Activated CD4-positive, alpha-beta T cell treated with anti-CD3 and anti-CD28 coated beads for 36 hours (primary cell): ENCODE measurements around the gene PRKN. TPM values are rescaled to one million over a fixed set of nuclear protein-coding genes. Genes with fewer than 3 reads are reported as not detected.
"Not testable (repeated sequence)": the region's sequence is repeated elsewhere in the genome, so short reads cannot be mapped to it uniquely, and the experiment has no call there.

ENCODE experiments used
- ATAC-seq: fragments of 200-7000 bp; cut with Tn5 transposase; one replicate; pipeline ENCODE4 v1.10.0; 2021; ENCODE audit warnings: mild to moderate bottlenecking, moderate library complexity
- CTCF ChIA-PET: fragments of 350-600 bp; sonication (Branson Sonifier 250); formaldehyde crosslinking; loops from one replicate; lab custom pipeline; 2021; ENCODE audit warnings: antibody characterized with exemption; lab: Charles Lee
- POLR2A ChIA-PET: fragments of 350-600 bp; sonication (Branson Sonifier 250); formaldehyde crosslinking; loops from one replicate; lab custom pipeline; 2021; ENCODE audit warnings: antibody characterized with exemption, inconsistent platforms; lab: Charles Lee
- DNase-seq: peaks from one replicate; pipeline ENCODE4 v3.0.0-alpha.2; 2020
- H3K27ac Mint-ChIP-seq: one replicate; pipeline ENCODE4 v1.8.0; 2021; ENCODE audit warnings: mixed read lengths
- H3K27me3 Mint-ChIP-seq: one replicate; pipeline ENCODE4 v1.8.0; 2021; ENCODE audit warnings: mixed read lengths
- H3K36me3 Mint-ChIP-seq: one replicate; pipeline ENCODE4 v1.8.0; 2021; ENCODE audit warnings: low read depth, mixed read lengths
- H3K4me1 Mint-ChIP-seq: one replicate; pipeline ENCODE4 v1.8.0; 2021; ENCODE audit warnings: mixed read lengths
- H3K4me3 Mint-ChIP-seq: one replicate; pipeline ENCODE4 v1.8.0; 2021; ENCODE audit warnings: mild to moderate bottlenecking, moderate library complexity, mixed read lengths
- H3K9me3 Mint-ChIP-seq: one replicate; pipeline ENCODE4 v1.8.0; 2021; ENCODE audit warnings: low read depth, mixed read lengths
- intact Hi-C, 2 experiments: fragments of 100-400 bp; cut with DNase I in 1 of 2; cut with micrococcal nuclease in 1 of 2; formaldehyde crosslinking; loops; one replicate each; pipeline versions ENCODE4 v1.14.2 to v1.15.1; 2022 to 2024; cut with DNase I, micrococcal nuclease
- total RNA-seq, 2 experiments: library from RNA; stranded (reverse); gene quantifications; one replicate each; pipeline ENCODE4 v1.2.3, GENCODE V29; 2021

PRKN gene
- total RNA-seq, 2 experiments from 2014 or later = 0.56 to 0.87 TPM

DNA sequence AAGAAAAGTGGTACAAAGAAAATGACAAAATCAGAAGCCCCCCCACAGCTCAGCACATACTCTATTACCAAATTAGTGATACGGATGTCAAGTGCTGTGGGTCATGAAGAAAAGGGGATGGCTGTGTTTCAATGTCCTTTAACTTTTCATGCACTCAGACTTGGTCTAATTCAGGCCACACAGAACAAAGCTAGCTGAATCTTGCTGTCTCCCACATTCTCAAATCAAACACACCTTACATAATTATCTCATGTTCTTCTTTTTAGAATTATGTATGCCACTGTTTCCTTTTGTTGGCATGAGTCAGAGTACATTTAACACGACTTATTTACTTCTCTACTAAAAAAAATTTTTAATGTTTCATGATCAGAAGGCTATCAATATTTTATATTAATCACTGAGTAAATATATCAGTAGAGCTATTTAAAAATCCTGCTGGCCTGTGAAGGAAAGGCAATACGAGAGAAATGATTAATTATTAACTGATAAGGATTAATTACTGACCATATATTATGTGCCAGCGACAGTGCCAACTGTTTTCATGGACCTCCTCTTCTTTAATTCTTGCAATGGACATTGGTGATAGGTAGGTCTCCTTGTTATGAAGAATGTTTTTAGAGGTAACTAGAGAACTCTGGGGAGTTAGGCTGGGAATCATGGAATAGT, 857.2 kb downstream of the PRKN start:
- peaks cover 2% of the 10 kb centered on the region for H3K9me3 Mint-ChIP-seq
- no peak overlapping the region for H3K4me3 Mint-ChIP-seq
- no peaks in the 10 kb centered on the region for H3K4me1 Mint-ChIP-seq
- ChIA-PET POLR2A (interaction anchor here (0.6 kb wide), 1 partner anchor 12 kb away, joined by 4 read pairs; no protein-coding TSS in a partner anchor), CTCF (no interaction called here)
- intact Hi-C loops = no loop called here
- H3K36me3 Mint-ChIP-seq = no peaks in the 10 kb centered on the region
- H3K27me3 Mint-ChIP-seq = no peaks in the 10 kb centered on the region
- DNase-seq = no peak
- no peak overlapping the region for H3K27ac Mint-ChIP-seq
- no peak for ATAC-seq

DNA sequence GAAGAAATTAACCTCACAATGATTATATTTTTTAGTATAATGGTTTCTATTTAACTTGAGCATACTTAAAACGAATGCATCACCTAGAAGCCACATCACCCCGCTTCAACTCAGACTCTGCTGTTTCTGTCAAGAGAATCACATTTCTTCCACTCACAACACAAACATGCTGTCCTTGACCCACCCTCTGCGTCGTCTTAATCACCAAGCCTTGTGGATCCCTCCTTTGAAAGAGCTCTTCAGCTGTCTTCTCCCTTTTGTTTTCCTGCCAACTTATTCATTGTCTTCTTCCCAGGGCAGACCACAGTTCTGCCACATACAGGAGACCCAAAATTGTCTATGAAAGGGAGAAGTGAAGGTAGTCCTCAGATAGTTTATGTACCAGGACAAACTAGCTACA, 858.1 kb downstream of the PRKN start:
- intact Hi-C loops = no loop called here
- ATAC-seq = no peak
- no peak for DNase-seq
- Mint-ChIP-seq H3K27ac (no peak overlapping the region), H3K4me3 (no peak overlapping the region), H3K36me3 (no peaks in the 10 kb centered on the region), H3K27me3 (no peaks in the 10 kb centered on the region), H3K4me1 (no peaks in the 10 kb centered on the region), H3K9me3 (peaks cover 2% of the 10 kb centered on the region)
- POLR2A ChIA-PET = no interaction called here
- CTCF ChIA-PET = no interaction called here

DNA sequence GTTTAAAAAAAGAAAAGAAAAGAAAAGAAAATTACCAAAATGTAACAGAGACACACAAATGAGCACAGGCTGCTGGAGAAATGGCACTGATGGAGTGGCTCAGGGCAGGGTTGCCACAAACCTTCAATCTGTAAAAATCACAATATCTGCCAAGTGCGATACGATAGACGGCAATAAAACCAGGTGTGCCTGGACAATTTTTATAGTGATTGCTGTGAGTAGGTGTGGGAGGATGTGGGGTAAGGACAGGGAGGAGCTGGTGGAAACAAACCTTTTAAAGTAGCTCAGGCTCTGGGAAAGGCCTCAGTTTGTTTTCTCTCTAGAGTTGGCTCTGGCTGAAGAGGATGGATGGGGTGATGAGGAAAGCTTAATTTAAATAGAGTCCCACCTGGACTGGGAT, 861.0 kb downstream of the PRKN start:
- Mint-ChIP-seq H3K4me1 (no peaks in the 10 kb centered on the region), H3K4me3 (no peak overlapping the region), H3K27ac (no peak overlapping the region), H3K36me3 (no peaks in the 10 kb centered on the region), H3K27me3 (no peaks in the 10 kb centered on the region), H3K9me3 (peaks cover 5% of the 10 kb centered on the region)
- POLR2A ChIA-PET = no interaction called here
- ATAC-seq (no peak), DNase-seq (no peak)
- CTCF ChIA-PET = no interaction called here
- intact Hi-C loops = no loop called here

DNA sequence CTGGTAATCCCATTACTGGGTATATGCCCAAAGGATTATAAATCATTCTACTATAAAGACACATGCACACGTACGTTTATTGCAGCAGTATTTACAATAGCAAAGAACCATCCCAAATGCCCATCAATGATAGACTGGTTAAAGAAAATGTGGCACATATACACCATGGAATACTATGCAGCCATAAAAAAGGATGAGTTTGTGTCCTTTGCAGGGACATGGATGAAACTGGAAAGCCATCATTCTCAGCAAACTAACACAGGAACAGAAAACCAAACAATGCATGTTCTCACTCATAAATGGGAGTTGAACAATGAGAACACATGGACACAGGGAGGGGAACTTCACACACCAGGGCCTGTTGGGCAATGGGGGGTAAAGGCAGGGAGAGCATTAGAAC, 866.5 kb downstream of the PRKN start:
- H3K36me3 Mint-ChIP-seq, H3K9me3 Mint-ChIP-seq, CTCF ChIA-PET, DNase-seq, H3K27me3 Mint-ChIP-seq, ATAC-seq, H3K4me1 Mint-ChIP-seq, intact Hi-C loops, H3K4me3 Mint-ChIP-seq, POLR2A ChIA-PET, H3K27ac Mint-ChIP-seq: not testable (repeated sequence)

DNA sequence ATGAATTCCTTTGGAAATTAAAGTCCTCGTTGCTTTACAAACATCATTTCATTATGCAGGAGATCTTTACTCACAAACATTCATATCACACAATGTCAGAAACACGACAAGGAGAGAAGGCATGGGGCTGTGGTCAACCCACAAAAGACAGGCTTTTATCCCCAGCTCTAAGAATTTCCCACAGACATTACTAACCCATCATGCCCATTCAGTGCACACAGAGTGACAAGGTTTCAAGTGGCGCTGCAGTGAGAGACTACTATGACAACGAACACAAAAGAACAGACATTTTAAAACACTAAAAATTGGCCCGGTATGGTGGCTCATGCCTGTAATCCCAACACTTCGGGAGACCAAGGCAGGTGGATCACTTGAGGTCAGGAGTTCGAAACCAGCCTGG, 873.9 kb downstream of the PRKN start:
- intact Hi-C loops = no loop called here
- ATAC-seq (no peak), DNase-seq (no peak)
- ChIA-PET CTCF (interaction anchor here (0.6 kb wide), 1 partner anchor 14 kb away, joined by 4 read pairs; no protein-coding TSS in a partner anchor), POLR2A (no interaction called here)
- H3K4me3 Mint-ChIP-seq = no peak overlapping the region
- H3K36me3 Mint-ChIP-seq = no peaks in the 10 kb centered on the region
- H3K27me3 Mint-ChIP-seq = no peaks in the 10 kb centered on the region
- no peak overlapping the region for H3K27ac Mint-ChIP-seq
- H3K9me3 Mint-ChIP-seq = no peaks in the 10 kb centered on the region
- no peaks in the 10 kb centered on the region for H3K4me1 Mint-ChIP-seq

DNA sequence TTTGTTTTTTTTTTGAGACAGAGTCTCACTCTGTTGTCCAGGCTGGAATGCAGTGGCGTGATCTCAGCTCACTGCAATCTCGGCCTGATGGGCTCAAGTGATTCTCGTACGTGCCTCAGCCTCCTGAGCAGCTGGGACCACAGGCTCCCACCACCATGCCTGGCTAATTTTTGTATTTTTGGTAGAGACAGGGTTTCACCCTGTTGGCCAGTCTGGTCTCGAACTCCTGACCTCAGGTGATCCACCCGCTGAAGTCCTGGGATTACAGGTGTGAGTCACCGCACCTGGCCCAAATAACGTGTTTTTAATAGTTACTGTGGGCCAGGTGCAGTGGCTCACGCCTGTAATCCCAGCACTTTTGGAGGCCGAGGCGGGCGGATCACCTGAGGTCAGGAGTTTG, 876.1 kb downstream of the PRKN start:
- H3K27me3 Mint-ChIP-seq, POLR2A ChIA-PET, H3K9me3 Mint-ChIP-seq, H3K4me1 Mint-ChIP-seq, H3K27ac Mint-ChIP-seq, DNase-seq, intact Hi-C loops, H3K4me3 Mint-ChIP-seq, ATAC-seq, H3K36me3 Mint-ChIP-seq: not testable (repeated sequence)
- CTCF ChIA-PET = interaction anchor here (0.6 kb wide), 1 partner anchor 1030 kb away, joined by 4 read pairs; no protein-coding TSS in a partner anchor

DNA sequence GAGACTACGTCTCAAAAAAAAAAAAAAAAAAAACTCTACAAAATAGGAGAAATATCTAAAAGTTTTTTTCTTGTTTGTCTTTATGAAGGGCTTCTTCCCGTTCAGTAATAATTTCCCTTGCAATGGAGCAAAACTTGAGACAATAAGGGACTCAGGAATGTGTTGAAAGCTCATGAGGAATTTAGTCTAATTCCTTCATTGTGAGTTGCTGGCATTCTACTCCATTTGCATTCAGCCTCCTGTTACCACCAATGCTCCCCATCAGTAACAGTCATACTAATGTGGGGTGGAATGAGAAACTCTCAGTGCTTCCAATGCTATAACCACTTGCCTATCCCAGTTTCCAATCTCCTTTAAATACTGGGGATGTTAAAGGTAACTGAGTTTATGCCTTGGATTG, 877.0 kb downstream of the PRKN start:
- POLR2A ChIA-PET = no interaction called here
- CTCF ChIA-PET = interaction anchor here (0.6 kb wide), 1 partner anchor 1029 kb away, joined by 4 read pairs; no protein-coding TSS in a partner anchor
- ATAC-seq (no peak), DNase-seq (no peak)
- intact Hi-C loops = no loop called here
- Mint-ChIP-seq H3K4me3 (no peak overlapping the region), H3K9me3 (no peaks in the 10 kb centered on the region), H3K36me3 (no peaks in the 10 kb centered on the region), H3K27ac (no peak overlapping the region), H3K27me3 (no peaks in the 10 kb centered on the region), H3K4me1 (no peaks in the 10 kb centered on the region)

DNA sequence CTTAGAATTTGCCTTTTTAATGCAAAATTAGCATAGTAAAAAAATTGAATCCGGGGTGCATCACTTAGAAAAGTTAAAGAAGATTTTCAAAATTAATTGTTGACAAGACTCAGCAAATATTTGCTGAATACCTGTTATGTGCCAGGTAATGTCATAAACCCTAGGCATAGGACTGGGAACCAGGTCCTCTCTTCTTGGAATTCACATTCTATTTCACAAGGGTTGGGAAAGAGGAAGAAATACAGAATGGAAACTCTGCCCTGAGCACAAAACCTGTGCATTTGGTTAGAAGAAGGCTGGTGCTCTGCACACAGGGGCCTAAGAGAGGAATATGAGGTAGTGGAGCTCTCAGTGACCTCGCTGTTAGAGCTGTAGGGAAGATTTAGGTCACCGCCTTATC, 879.9 kb downstream of the PRKN start:
- ChIA-PET POLR2A (no interaction called here), CTCF (no interaction called here)

DNA sequence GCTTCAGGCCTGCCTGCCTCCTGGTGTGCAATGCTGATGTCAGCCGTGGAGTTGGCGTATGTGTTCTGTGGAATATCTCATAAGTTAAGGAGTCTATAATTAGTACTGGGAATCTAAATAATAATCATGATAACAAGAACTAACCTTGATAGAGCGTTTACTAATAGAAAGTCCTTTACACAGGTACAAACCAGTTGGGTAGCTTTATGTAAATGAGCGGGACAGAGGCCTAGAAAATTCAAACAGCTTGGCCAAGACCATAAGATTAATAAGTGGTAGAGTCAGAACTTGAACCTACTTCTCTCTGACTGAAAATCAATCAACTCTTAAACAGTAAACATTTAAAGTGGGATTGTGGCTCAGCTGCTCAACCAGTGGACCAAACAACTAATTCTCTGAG, 882.8 kb downstream of the PRKN start:
- H3K4me1 Mint-ChIP-seq = no peaks in the 10 kb centered on the region
- CTCF ChIA-PET = interaction anchor here (0.6 kb wide), 1 partner anchor 260 kb away, joined by 3 read pairs; no protein-coding TSS in a partner anchor

More for the DNA sequence above, 879.9 kb downstream of the PRKN start:
- DNase-seq (no peak), ATAC-seq (no peak)
- Mint-ChIP-seq H3K4me1 (no peaks in the 10 kb centered on the region), H3K36me3 (no peaks in the 10 kb centered on the region), H3K4me3 (no peak overlapping the region), H3K9me3 (no peaks in the 10 kb centered on the region), H3K27me3 (no peaks in the 10 kb centered on the region), H3K27ac (no peak overlapping the region)
- intact Hi-C loops = no loop called here

DNA sequence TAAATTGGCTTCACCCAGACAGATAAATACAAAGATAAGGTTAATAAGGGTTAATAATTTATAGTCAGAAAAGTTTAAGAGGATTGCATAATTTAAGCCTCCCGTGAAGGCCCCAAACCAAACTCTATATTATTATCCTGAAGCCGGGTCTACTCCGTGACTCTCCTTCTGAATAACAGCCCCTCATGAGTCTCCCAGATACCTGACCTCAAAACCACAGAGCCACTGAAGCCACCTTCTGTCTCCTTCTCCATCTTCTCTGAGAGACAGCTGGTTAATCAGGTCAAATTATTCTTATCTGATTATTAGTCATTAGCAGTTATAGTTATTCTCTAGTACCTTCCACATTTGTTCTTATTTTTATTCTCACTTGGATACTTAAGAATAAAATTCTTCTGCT, 884.5 kb downstream of the PRKN start:
- no peak overlapping the region for H3K4me3 Mint-ChIP-seq
- no peaks in the 10 kb centered on the region for H3K9me3 Mint-ChIP-seq
- no peak overlapping the region for H3K27ac Mint-ChIP-seq
- POLR2A ChIA-PET = no interaction called here
- no peak for DNase-seq
- CTCF ChIA-PET = no interaction called here
- ATAC-seq = no peak
- H3K36me3 Mint-ChIP-seq = no peaks in the 10 kb centered on the region
- H3K4me1 Mint-ChIP-seq = no peaks in the 10 kb centered on the region
- H3K27me3 Mint-ChIP-seq = no peaks in the 10 kb centered on the region
- intact Hi-C loops = no loop called here

More for the DNA sequence above, 882.8 kb downstream of the PRKN start:
- ATAC-seq (no peak), DNase-seq (no peak)
- Mint-ChIP-seq H3K9me3 (no peaks in the 10 kb centered on the region), H3K27ac (no peak overlapping the region), H3K36me3 (no peaks in the 10 kb centered on the region), H3K4me3 (no peak overlapping the region), H3K27me3 (no peaks in the 10 kb centered on the region)
- intact Hi-C loops = no loop called here
- POLR2A ChIA-PET = no interaction called here

DNA sequence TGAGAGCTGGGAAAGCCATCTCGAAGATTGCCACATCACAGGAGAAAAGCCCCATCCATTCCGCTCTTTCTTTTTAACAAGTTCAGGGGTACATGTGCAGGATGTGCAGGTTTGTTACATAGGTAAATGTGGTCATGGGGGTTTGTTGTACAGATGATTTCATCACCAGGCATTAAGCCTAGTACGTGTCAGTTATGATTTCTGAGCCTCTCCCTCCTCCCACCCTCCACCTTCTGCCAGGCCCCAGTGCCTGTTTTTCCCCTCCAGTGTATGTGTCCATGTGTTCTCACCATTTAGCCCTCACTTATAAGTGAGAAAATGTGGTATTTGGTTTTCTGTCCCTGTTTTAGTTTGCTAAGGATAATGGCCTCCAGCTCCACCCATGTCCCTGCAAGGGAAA, 887.2 kb downstream of the PRKN start:
- DNase-seq (no peak), ATAC-seq (no peak)
- Mint-ChIP-seq H3K27ac (no peak overlapping the region), H3K9me3 (no peaks in the 10 kb centered on the region), H3K4me1 (no peaks in the 10 kb centered on the region), H3K36me3 (no peaks in the 10 kb centered on the region), H3K4me3 (no peak overlapping the region), H3K27me3 (no peaks in the 10 kb centered on the region)
- intact Hi-C loops = no loop called here
- ChIA-PET POLR2A (no interaction called here), CTCF (interaction anchor here (0.7 to 0.8 kb wide), 2 partner anchors 10 to 14 kb away, joined by 3 to 4 read pairs; no protein-coding TSS in a partner anchor)

DNA sequence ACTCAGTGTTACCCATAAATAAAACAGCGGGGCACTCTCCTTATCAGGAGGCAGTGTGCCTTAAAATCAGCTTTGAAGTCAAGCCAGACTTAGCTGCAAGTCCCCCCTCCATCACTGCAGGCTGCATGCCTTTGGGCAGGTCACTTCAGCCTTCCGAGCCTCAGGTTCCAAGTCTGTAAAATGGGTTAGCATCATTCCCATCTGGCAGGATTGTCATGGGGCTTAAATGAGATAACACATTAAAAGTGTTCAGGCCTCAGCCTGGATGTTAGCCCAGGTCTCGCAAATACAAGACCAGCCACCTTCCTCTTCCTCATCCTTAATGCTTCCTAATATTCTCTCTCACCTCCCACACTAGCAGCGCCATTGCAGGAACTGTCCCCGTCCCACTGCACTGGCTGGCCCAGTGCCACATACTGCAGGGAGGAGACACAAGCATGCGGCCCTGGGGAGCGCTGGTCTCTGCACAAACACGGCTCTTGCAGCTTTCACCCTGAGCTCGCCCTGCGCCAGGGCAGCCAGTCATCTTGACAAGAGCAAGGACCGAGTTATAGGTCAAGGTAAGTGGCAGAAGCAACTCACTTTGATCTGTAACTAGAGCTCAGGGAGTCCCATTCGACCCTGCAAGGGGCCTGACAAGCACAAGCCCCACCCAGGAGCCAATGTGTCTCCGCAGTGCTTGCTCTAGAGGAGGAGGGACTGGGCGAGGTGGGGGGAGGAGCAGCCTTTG, 889.1 kb downstream of the PRKN start:
- CTCF ChIA-PET = interaction anchor here (0.6 kb wide), 1 partner anchor 898 kb away, joined by 3 read pairs; no protein-coding TSS in a partner anchor
- Mint-ChIP-seq H3K4me3 (no peak overlapping the region), H3K27me3 (no peaks in the 10 kb centered on the region)

More for the DNA sequence above, 889.1 kb downstream of the PRKN start:
- POLR2A ChIA-PET = no interaction called here
- no peak for DNase-seq
- Mint-ChIP-seq H3K4me1 (no peaks in the 10 kb centered on the region), H3K27ac (no peak overlapping the region), H3K9me3 (no peaks in the 10 kb centered on the region), H3K36me3 (no peaks in the 10 kb centered on the region)
- ATAC-seq = no peak
- intact Hi-C loops = no loop called here
